CD4-positive, alpha-beta T cell treated with Interleukin-15 for 4 hours (primary cell): ENCODE measurements around the gene SFXN4.
"Not testable (repeated sequence)": the region's sequence is repeated elsewhere in the genome, so short reads cannot be mapped to it uniquely, and the experiment has no call there.

Experiments
- DNase-seq: peaks from one replicate; pipeline ENCODE4 v3.0.0-alpha.2; 2020; ENCODE audit warnings: low spot score

The SFXN4 gene

GRCh38 chr10:119107771-119108170 lies 57.7 kb downstream of the SFXN4 start:
- not testable (repeated sequence) for DNase-seq

GRCh38 chr10:119107106-119107505 lies 58.4 kb downstream of the SFXN4 start:
- DNase-seq = not testable (repeated sequence)

GRCh38 chr10:119105899-119106298 lies 59.6 kb downstream of the SFXN4 start:
- not testable (repeated sequence) for DNase-seq

GRCh38 chr10:119105155-119105554 lies 60.4 kb downstream of the SFXN4 start:
- DNase-seq = no peak

- no peak for DNase-seq
Observed at GRCh38 chr10:119104654-119105015, 60.9 kb downstream of the SFXN4 start.

GRCh38 chr10:119103903-119104653 lies 61.4 kb downstream of the SFXN4 start, which contains the start of gene DENND10:
DENND10 (plus strand) TSS chr10:119104113; CDS start chr10:119104143, 30 bp downstream.
- peak; percentile 72 for DNase-seq

GRCh38 chr10:119103241-119103902 lies 62.1 kb downstream of the SFXN4 start:
- no peak for DNase-seq

- no peak for DNase-seq
Observed at GRCh38 chr10:119101366-119102098, 64.0 kb downstream of the SFXN4 start.

GRCh38 chr10:119100434-119101238 lies 64.9 kb downstream of the SFXN4 start:
- no peak for DNase-seq

- no peak for DNase-seq
Observed at GRCh38 chr10:119098576-119098975, 66.9 kb downstream of the SFXN4 start.

GRCh38 chr10:119096641-119097415 lies 68.7 kb downstream of the SFXN4 start:
- not testable (repeated sequence) for DNase-seq

- no peak for DNase-seq
Observed at GRCh38 chr10:119095640-119096039, 69.9 kb downstream of the SFXN4 start.

GRCh38 chr10:119090968-119091367 lies 74.5 kb downstream of the SFXN4 start:
- DNase-seq = peak; percentile 83
